ENCODE data around the gene ZFP57.

ZFP57 gene

GRCh38 chr6:29649701-29650673 is 31.0 kb downstream of the ZFP57 start:
- H3K4me2 ChIP-seq (ENCODE audit: low read length) = peak overlapping the region; percentile 100
- no peak overlapping the region for H3K18ac ChIP-seq (ENCODE audit: low read length)
- H3K4me1 ChIP-seq (ENCODE audit: control insufficient read depth, low read depth, low read length) = peaks cover 3% of the 10 kb centered on the region
- H2BK120ac ChIP-seq (ENCODE audit: low read depth, low read length) = no peak overlapping the region
- H3K27me3 ChIP-seq (ENCODE audit: insufficient read depth, low read length, poor library complexity) = no peaks in the 10 kb centered on the region
- H3K23ac ChIP-seq (ENCODE audit: low read length) = no peak overlapping the region
- H2BK15ac ChIP-seq (replicated peaks; ENCODE audit: low read depth) = no peak overlapping the region
- H3K56ac ChIP-seq (ENCODE audit: low read length) = peak overlapping the region; percentile 84
- no peak overlapping the region for H4K8ac ChIP-seq (ENCODE audit: low read depth, low read length)
- peak overlapping the region; percentile 56 for H3K4me3 ChIP-seq (ENCODE audit: low read length)
- H3K79me2 ChIP-seq (ENCODE audit: control insufficient read depth, insufficient read depth, low read length) = no peaks in the 10 kb centered on the region
- no peak overlapping the region for H2AK5ac ChIP-seq (ENCODE audit: low read length)
- H3K27ac ChIP-seq (ENCODE audit: low read depth, low read length) = no peak overlapping the region
- no peak overlapping the region for H4K5ac ChIP-seq (ENCODE audit: low read length)
- DNase-seq = peak; percentile 99
- no peak overlapping the region for H2BK5ac ChIP-seq (ENCODE audit: low read length)
- peak overlapping the region; percentile 77 for H3K9ac ChIP-seq (ENCODE audit: low read length)
- no peak overlapping the region for H3K4ac ChIP-seq (ENCODE audit: low read depth, low read length)
- H3K36me3 ChIP-seq (ENCODE audit: control insufficient read depth, insufficient read depth, low read length) = no peaks in the 10 kb centered on the region
- H3K79me1 ChIP-seq (ENCODE audit: low read length) = no peaks in the 10 kb centered on the region
- WGBS (ENCODE audit: extremely low coverage, insufficient coverage, low lambda C conversion rate) = no CpG with 5 or more reads among the region's 33 CpGs

GRCh38 chr6:29647927-29648642 is 32.9 kb downstream of the ZFP57 start:
- Histone ChIP-seq H3K4ac (ENCODE audit: low read depth, low read length) (no peak overlapping the region), H2BK120ac (ENCODE audit: low read depth, low read length) (no peak overlapping the region), H3K4me1 (ENCODE audit: control insufficient read depth, low read depth, low read length) (peaks cover 2% of the 10 kb centered on the region), H3K27me3 (ENCODE audit: insufficient read depth, low read length, poor library complexity) (no peaks in the 10 kb centered on the region), H3K4me3 (ENCODE audit: low read length) (no peak overlapping the region), H2BK15ac (replicated peaks; ENCODE audit: low read depth) (no peak overlapping the region), H4K8ac (ENCODE audit: low read depth, low read length) (no peak overlapping the region), H3K4me2 (ENCODE audit: low read length) (no peak overlapping the region), H3K79me1 (ENCODE audit: low read length) (no peaks in the 10 kb centered on the region), H2AK5ac (ENCODE audit: low read length) (no peak overlapping the region), H2BK5ac (ENCODE audit: low read length) (no peak overlapping the region), H3K27ac (ENCODE audit: low read depth, low read length) (no peak overlapping the region), H3K79me2 (ENCODE audit: control insufficient read depth, insufficient read depth, low read length) (no peaks in the 10 kb centered on the region), H4K5ac (ENCODE audit: low read length) (no peak overlapping the region), H3K9ac (ENCODE audit: low read length) (no peak overlapping the region), H3K18ac (ENCODE audit: low read length) (no peak overlapping the region), H3K23ac (ENCODE audit: low read length) (no peak overlapping the region), H3K36me3 (ENCODE audit: control insufficient read depth, insufficient read depth, low read length) (no peaks in the 10 kb centered on the region), H3K56ac (ENCODE audit: low read length) (no peak overlapping the region)
- no CpG with 5 or more reads among the region's 23 CpGs for WGBS (ENCODE audit: extremely low coverage, insufficient coverage, low lambda C conversion rate)
- DNase-seq = peak; percentile 66

GRCh38 chr6:29641430-29642148 is 39.4 kb downstream of the ZFP57 start:
- no peaks in the 10 kb centered on the region for H3K27me3 ChIP-seq (ENCODE audit: insufficient read depth, low read length, poor library complexity)
- no peak overlapping the region for H3K4me2 ChIP-seq (ENCODE audit: low read length)
- no peaks in the 10 kb centered on the region for H3K36me3 ChIP-seq (ENCODE audit: control insufficient read depth, insufficient read depth, low read length)
- DNase-seq = no peak
- H2BK15ac ChIP-seq (replicated peaks; ENCODE audit: low read depth) = no peak overlapping the region
- H3K4ac ChIP-seq (ENCODE audit: low read depth, low read length) = no peak overlapping the region
- WGBS (ENCODE audit: extremely low coverage, insufficient coverage, low lambda C conversion rate) = no CpG with 5 or more reads among the region's 3 CpGs
- no peaks in the 10 kb centered on the region for H3K79me2 ChIP-seq (ENCODE audit: control insufficient read depth, insufficient read depth, low read length)
- no peak overlapping the region for H3K9ac ChIP-seq (ENCODE audit: low read length)
- H3K18ac ChIP-seq (ENCODE audit: low read length) = no peak overlapping the region
- H3K23ac ChIP-seq (ENCODE audit: low read length) = no peak overlapping the region
- no peak overlapping the region for H2BK120ac ChIP-seq (ENCODE audit: low read depth, low read length)
- H3K56ac ChIP-seq (ENCODE audit: low read length) = no peak overlapping the region
- no peak overlapping the region for H3K27ac ChIP-seq (ENCODE audit: low read depth, low read length)
- H3K4me1 ChIP-seq (ENCODE audit: control insufficient read depth, low read depth, low read length) = no peaks in the 10 kb centered on the region
- no peak overlapping the region for H2AK5ac ChIP-seq (ENCODE audit: low read length)
- H2BK5ac ChIP-seq (ENCODE audit: low read length) = no peak overlapping the region
- H3K79me1 ChIP-seq (ENCODE audit: low read length) = no peaks in the 10 kb centered on the region
- no peak overlapping the region for H4K5ac ChIP-seq (ENCODE audit: low read length)
- no peak overlapping the region for H3K4me3 ChIP-seq (ENCODE audit: low read length)
- H4K8ac ChIP-seq (ENCODE audit: low read depth, low read length) = no peak overlapping the region

GRCh38 chr6:29637247-29637646 is 43.7 kb downstream of the ZFP57 start:
- no peak overlapping the region for H2AK5ac ChIP-seq (ENCODE audit: low read length)
- no peak overlapping the region for H3K4me2 ChIP-seq (ENCODE audit: low read length)
- no peak overlapping the region for H2BK5ac ChIP-seq (ENCODE audit: low read length)
- no peaks in the 10 kb centered on the region for H3K4me1 ChIP-seq (ENCODE audit: control insufficient read depth, low read depth, low read length)
- no peak overlapping the region for H2BK120ac ChIP-seq (ENCODE audit: low read depth, low read length)
- H3K36me3 ChIP-seq (ENCODE audit: control insufficient read depth, insufficient read depth, low read length) = no peaks in the 10 kb centered on the region
- no CpG with 5 or more reads among the region's 9 CpGs for WGBS (ENCODE audit: extremely low coverage, insufficient coverage, low lambda C conversion rate)
- no peak overlapping the region for H4K8ac ChIP-seq (ENCODE audit: low read depth, low read length)
- no peaks in the 10 kb centered on the region for H3K79me1 ChIP-seq (ENCODE audit: low read length)
- DNase-seq = no peak
- no peak overlapping the region for H3K56ac ChIP-seq (ENCODE audit: low read length)
- no peak overlapping the region for H3K4me3 ChIP-seq (ENCODE audit: low read length)
- H3K27ac ChIP-seq (ENCODE audit: low read depth, low read length) = no peak overlapping the region
- no peak overlapping the region for H4K5ac ChIP-seq (ENCODE audit: low read length)
- no peak overlapping the region for H3K23ac ChIP-seq (ENCODE audit: low read length)
- H3K18ac ChIP-seq (ENCODE audit: low read length) = no peak overlapping the region
- no peak overlapping the region for H2BK15ac ChIP-seq (replicated peaks; ENCODE audit: low read depth)
- no peaks in the 10 kb centered on the region for H3K79me2 ChIP-seq (ENCODE audit: control insufficient read depth, insufficient read depth, low read length)
- H3K9ac ChIP-seq (ENCODE audit: low read length) = no peak overlapping the region
- no peak overlapping the region for H3K4ac ChIP-seq (ENCODE audit: low read depth, low read length)
- H3K27me3 ChIP-seq (ENCODE audit: insufficient read depth, low read length, poor library complexity) = no peaks in the 10 kb centered on the region

- H2BK15ac ChIP-seq (replicated peaks; ENCODE audit: low read depth) = no peak overlapping the region
- H3K4me2 ChIP-seq (ENCODE audit: low read length) = peak overlapping the region; percentile 97
- H3K18ac ChIP-seq (ENCODE audit: low read length) = peak overlapping the region; percentile 56
- H3K56ac ChIP-seq (ENCODE audit: low read length) = peak overlapping the region; percentile 97
- no peak for DNase-seq
- WGBS (ENCODE audit: extremely low coverage, insufficient coverage, low lambda C conversion rate) = no CpG with 5 or more reads among the region's 9 CpGs
- no peak overlapping the region for H4K5ac ChIP-seq (ENCODE audit: low read length)
- H2BK5ac ChIP-seq (ENCODE audit: low read length) = peak overlapping the region; percentile 73
- H3K79me1 ChIP-seq (ENCODE audit: low read length) = peaks cover 7% of the 10 kb centered on the region
- peak overlapping the region; percentile 93 for H3K9ac ChIP-seq (ENCODE audit: low read length)
- peak overlapping the region; percentile 74 for H3K27ac ChIP-seq (ENCODE audit: low read depth, low read length)
- peaks cover 4% of the 10 kb centered on the region for H3K4me1 ChIP-seq (ENCODE audit: control insufficient read depth, low read depth, low read length)
- H3K4me3 ChIP-seq (ENCODE audit: low read length) = peak overlapping the region; percentile 75
- no peak overlapping the region for H3K23ac ChIP-seq (ENCODE audit: low read length)
- no peak overlapping the region for H2BK120ac ChIP-seq (ENCODE audit: low read depth, low read length)
- no peak overlapping the region for H3K4ac ChIP-seq (ENCODE audit: low read depth, low read length)
- H3K27me3 ChIP-seq (ENCODE audit: insufficient read depth, low read length, poor library complexity) = no peaks in the 10 kb centered on the region
- H4K8ac ChIP-seq (ENCODE audit: low read depth, low read length) = no peak overlapping the region
- H3K79me2 ChIP-seq (ENCODE audit: control insufficient read depth, insufficient read depth, low read length) = peaks cover 18% of the 10 kb centered on the region
- H2AK5ac ChIP-seq (ENCODE audit: low read length) = no peak overlapping the region
- no peaks in the 10 kb centered on the region for H3K36me3 ChIP-seq (ENCODE audit: control insufficient read depth, insufficient read depth, low read length)
Measured at GRCh38 chr6:29633534-29633905, 47.4 kb downstream of the ZFP57 start.
